GM15510 (cell line): ENCODE results near the gene KIR2DL4.
"Not testable (repeated sequence)": the region's sequence is repeated elsewhere in the genome, so short reads cannot be mapped to it uniquely, and the experiment has no call there.

Source experiments
- POLR2A ChIP-seq: IDR thresholded peaks from 3 replicates; pipeline ENCODE4 v1.6.1; 2011; ENCODE audit warnings: borderline replicate concordance; ENCODE audit not compliant: insufficient read length; ENCODE audit errors: extremely low read depth

KIR2DL4 gene

GRCh38 chr19:54803410-54803809 is at the start of gene KIR2DL4:
TSS of gene KIR2DL4 (plus strand) at chr19:54803610. CDS start at chr19:54803652, 42 bp downstream.
- TF ChIP-seq POLR2A, result no peak

GRCh38 chr19:54769646-54770045 is 33.8 kb upstream of the KIR2DL4 start, which contains the start of gene KIR2DL1:
TSS of gene KIR2DL1 (plus strand) at chr19:54769793. CDS start at chr19:54769851, 58 bp downstream.
- TF ChIP-seq POLR2A, result not testable (repeated sequence)

- TF ChIP-seq POLR2A, result no peak
These were observed 12.7 kb upstream of the KIR2DL4 start for GRCh38 chr19:54790711-54791110.

- no peak for TF ChIP-seq POLR2A
These were observed 11.9 kb upstream of the KIR2DL4 start for GRCh38 chr19:54791476-54791875.

GRCh38 chr19:54792814-54793213 is 10.6 kb upstream of the KIR2DL4 start:
- TF ChIP-seq POLR2A, result no peak

GRCh38 chr19:54795758-54796157 is 7.7 kb upstream of the KIR2DL4 start:
- TF ChIP-seq POLR2A, result no peak

- TF ChIP-seq POLR2A, result no peak
These were observed 691 bp downstream of the KIR2DL4 start for GRCh38 chr19:54804101-54804500.

GRCh38 chr19:54804571-54804970 is 1.2 kb downstream of the KIR2DL4 start:
- TF ChIP-seq POLR2A, result no peak

GRCh38 chr19:54805665-54806515 is 2.5 kb downstream of the KIR2DL4 start:
- TF ChIP-seq POLR2A, result no peak

- TF ChIP-seq POLR2A, result no peak
These were observed 3.1 kb downstream of the KIR2DL4 start for GRCh38 chr19:54806516-54806838.

- not testable (repeated sequence) for TF ChIP-seq POLR2A
These were observed 12.8 kb downstream of the KIR2DL4 start, which contains the start of gene KIR3DL1 for GRCh38 chr19:54816251-54816650. TSS of gene KIR3DL1 (plus strand) at chr19:54816468.

GRCh38 chr19:54817670-54818536 is 14.5 kb downstream of the KIR2DL4 start:
- no peak for TF ChIP-seq POLR2A

- TF ChIP-seq POLR2A, result not testable (repeated sequence)
These were observed 29.1 kb downstream of the KIR2DL4 start, which contains the start of gene KIR2DS4 for GRCh38 chr19:54832496-54832895. TSS of gene KIR2DS4 (plus strand) at chr19:54832676.

- TF ChIP-seq POLR2A, result not testable (repeated sequence)
These were observed 46.7 kb downstream of the KIR2DL4 start, which contains the start of gene KIR3DL2 for GRCh38 chr19:54850061-54850640. TSS of gene KIR3DL2 (plus strand) at chr19:54850443. CDS start at chr19:54850476, 33 bp downstream.

- TF ChIP-seq POLR2A, result no peak
These were observed 47.5 kb downstream of the KIR2DL4 start for GRCh38 chr19:54850930-54851329.
